Sigmoid colon (tissue), 7 donors: ENCODE measurements around the gene PACS2. TPM values are rescaled to one million over a fixed set of nuclear protein-coding genes. Genes with fewer than 3 reads are reported as not detected.

Source experiments
- DNase-seq: peaks from one replicate; pipeline ENCODE4 v3.0.0-alpha.2; 2019
- H3K27ac ChIP-seq, 4 donors: fragments of 200-600 bp; sonication (generic); one replicate each; pipeline ENCODE4 v1.5.1; 2016 to 2019; ENCODE audit warnings: mild to moderate bottlenecking in 1 of 4
- H3K27me3 ChIP-seq, 3 donors: fragments of 200-600 bp; sonication (generic); one replicate each; pipeline ENCODE4 v1.5.1; 2019; ENCODE audit warnings: mild to moderate bottlenecking in 1 of 3
- H3K36me3 ChIP-seq, 4 donors: fragments of 200-600 bp; sonication (generic); one replicate each; pipeline ENCODE4 v1.5.1; 2016 to 2019
- H3K4me1 ChIP-seq, 4 donors: fragments of 200-600 bp; sonication (generic); one replicate each; pipeline ENCODE4 v1.5.1; 2017 to 2019
- H3K4me3 ChIP-seq, 4 donors: fragments of 200-600 bp; sonication (generic); one replicate each; pipeline ENCODE4 v1.5.1; 2017 to 2019; ENCODE audit warnings: mild to moderate bottlenecking in 2 of 4, moderate library complexity in 1 of 4
- H3K9me3 ChIP-seq, 4 donors: fragments of 200-600 bp in 3 of 4; sonication (generic) in 3 of 4; one replicate each; pipeline versions ENCODE4 v1.5.1 to v1.6.1; 2013 to 2019
- CTCF ChIP-seq, 4 experiments: fragments of 450-650 bp in 3 of 4; fragments of 200-600 bp in 1 of 4; IDR thresholded peaks; one replicate each; pipeline ENCODE4 v1.5.1; 2016 to 2019; ENCODE audit warnings: antibody characterized with exemption in 4 of 4, mild to moderate bottlenecking in 3 of 4, moderate library complexity in 2 of 4
- EP300 ChIP-seq, 4 donors: sonication (generic); formaldehyde crosslinking; IDR thresholded peaks; one replicate each; pipeline ENCODE4 v1.6.1; 2017; ENCODE audit warnings: antibody characterized with exemption in 4 of 4
- POLR2A ChIP-seq, 2 donors: fragments of 450-650 bp; IDR thresholded peaks; one replicate each; pipeline ENCODE4 v1.6.1; 2016; ENCODE audit warnings: antibody characterized with exemption in 2 of 2, mild to moderate bottlenecking in 2 of 2, moderate library complexity in 2 of 2
- POLR2AphosphoS5 ChIP-seq, 4 donors: sonication (generic); formaldehyde crosslinking; IDR thresholded peaks; one replicate each; pipeline ENCODE4 v1.6.1; 2017; ENCODE audit warnings: antibody characterized with exemption in 4 of 4
- WGBS, 2 donors: extraction: QIAGEN DNeasy Blood & Tissue Kit; methylation state at CpG; one replicate each; pipeline ENCODE4 v1.1.7; 2013; 5-methylcytosine and 5-hydroxymethylcytosine counted together
- intact Hi-C: fragments of 100-400 bp; cut with DNase I; formaldehyde crosslinking; loops from one replicate; pipeline ENCODE4 v1.15.1; 2023
- polyA plus RNA-seq, 3 donors: library from polyadenylated mRNA; stranded (reverse); fragments of 200-250 nt; gene quantifications; one replicate each; pipeline ENCODE4 v1.2.3, GENCODE V29; 2013
- total RNA-seq, 4 donors: library from RNA; depleted of rRNA; stranded (reverse); fragments of >200 nt; gene quantifications; one replicate each; pipeline ENCODE4 v1.1.0, GENCODE V29; 2016
- donor health status: healthy with polysubstance abuse.
- donor health status: Bipolar disorder and iron deficiency.
- donor health status: healthy.

PACS2 gene
- total and polyA plus RNA-seq, 7 donors, result 19.8 to 90.6 (median 46.7) TPM

GRCh38 chr14:105415481-105416428, 101.2 kb downstream of the PACS2 start:
- Histone ChIP-seq H3K4me1 (peaks cover 0 to 51% (median 41%) of the 10 kb centered on the region in 4 donors), H3K9me3 (no peaks in the 10 kb centered on the region), H3K36me3 (no peaks in the 10 kb centered on the region), H3K27ac (peak overlapping the region; percentile 77 to 82 (median 80)), H3K27me3 (peaks cover 10 to 27% (median 17%) of the 10 kb centered on the region in 3 donors), H3K4me3 (peak overlapping the region in 3 of 4 donors; percentile 56 to 59 (median 57))
- intact Hi-C loops, result loop anchor here (1.0 to 5.0 kb wide), 2 partner anchors 17 to 103 kb away; partner anchors contain the start of genes PACS2 and TEX22
- DNase-seq, result no peak
- WGBS, 2 donors, result 92 to 93% methylated on average over 25 of the region's 25 CpGs
- TF ChIP-seq CTCF (IDR thresholded peaks at IDR 0.05), result no peak
- TF ChIP-seq POLR2AphosphoS5 (IDR thresholded peaks at IDR 0.05), result no peak

GRCh38 chr14:105416671-105417070, 102.1 kb downstream of the PACS2 start:
- H3K4me3 ChIP-seq, result no peak overlapping the region
- TF ChIP-seq POLR2A (IDR thresholded peaks at IDR 0.05), result no peak
- TF ChIP-seq POLR2AphosphoS5 (IDR thresholded peaks at IDR 0.05), result no peak
- TF ChIP-seq CTCF (IDR thresholded peaks at IDR 0.05), result no peak
- no peak for TF ChIP-seq EP300 (IDR thresholded peaks at IDR 0.05)
- H3K36me3 ChIP-seq, result no peaks in the 10 kb centered on the region
- intact Hi-C loops, result loop anchor here (5.0 kb wide), 1 partner anchor 104 kb away; the partner anchor contains the start of gene PACS2
- H3K4me1 ChIP-seq, result peaks cover 0 to 51% (median 42%) of the 10 kb centered on the region in 4 donors
- 95 to 96% methylated on average over 11 of the region's 11 CpGs for WGBS, 2 donors
- no peak overlapping the region for H3K27ac ChIP-seq
- no peak for DNase-seq
- H3K9me3 ChIP-seq, result no peaks in the 10 kb centered on the region
- peaks cover 6 to 19% (median 10%) of the 10 kb centered on the region in 3 donors for H3K27me3 ChIP-seq

- WGBS, 2 donors, result 33 to 67% methylated on average over 3 of the region's 3 CpGs
- Histone ChIP-seq H3K36me3 (no peaks in the 10 kb centered on the region), H3K27ac (no peak overlapping the region)
Observed at GRCh38 chr14:105417690-105418121, 103.2 kb downstream of the PACS2 start.

More at GRCh38 chr14:105417690-105418121, 103.2 kb downstream of the PACS2 start:
- Histone ChIP-seq H3K4me3 (no peak overlapping the region), H3K9me3 (no peaks in the 10 kb centered on the region), H3K27me3 (peaks cover 0 to 9% (median 0%) of the 10 kb centered on the region in 3 donors), H3K4me1 (peaks cover 0 to 57% (median 50%) of the 10 kb centered on the region in 4 donors)
- intact Hi-C loops, result loop anchor here (2.0 to 5.0 kb wide), 2 partner anchors 73 to 105 kb away; partner anchors contain the start of genes PACS2 and TEDC1
- no peak for DNase-seq
- no peak for TF ChIP-seq POLR2A (IDR thresholded peaks at IDR 0.05)
- TF ChIP-seq POLR2AphosphoS5 (IDR thresholded peaks at IDR 0.05), result no peak
- no peak for TF ChIP-seq EP300 (IDR thresholded peaks at IDR 0.05)
- TF ChIP-seq CTCF (IDR thresholded peaks at IDR 0.05), result no peak
